ENCODE results near the gene EPHB2.

Gene EPHB2

DNA sequence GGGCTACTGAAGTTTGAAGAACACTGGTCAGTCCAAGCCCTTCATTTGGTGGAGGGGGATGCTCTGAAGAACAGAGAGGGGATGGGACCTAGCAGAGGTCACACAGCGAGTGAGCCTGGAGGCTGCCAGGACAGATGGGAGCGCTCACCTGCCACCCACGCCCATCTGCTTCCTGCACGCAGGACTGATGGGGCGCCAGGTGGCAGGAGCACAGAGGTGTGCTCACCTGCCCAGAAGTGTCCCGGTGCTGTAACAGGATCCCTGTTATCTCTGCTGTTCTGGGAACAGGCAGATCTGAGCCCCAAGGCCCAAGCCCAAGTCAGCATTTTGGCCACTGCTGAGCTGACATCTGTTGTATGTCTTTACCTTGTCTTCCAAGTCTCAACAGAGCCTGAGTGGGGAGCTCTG, 40.5 kb downstream of the EPHB2 start:
- DNase-seq (ENCODE audit: low read depth) = no peak

- no peak for DNase-seq (ENCODE audit: low read depth)
Measured at GRCh38 chr1:22752339-22752738, 41.7 kb downstream of the EPHB2 start.

DNA sequence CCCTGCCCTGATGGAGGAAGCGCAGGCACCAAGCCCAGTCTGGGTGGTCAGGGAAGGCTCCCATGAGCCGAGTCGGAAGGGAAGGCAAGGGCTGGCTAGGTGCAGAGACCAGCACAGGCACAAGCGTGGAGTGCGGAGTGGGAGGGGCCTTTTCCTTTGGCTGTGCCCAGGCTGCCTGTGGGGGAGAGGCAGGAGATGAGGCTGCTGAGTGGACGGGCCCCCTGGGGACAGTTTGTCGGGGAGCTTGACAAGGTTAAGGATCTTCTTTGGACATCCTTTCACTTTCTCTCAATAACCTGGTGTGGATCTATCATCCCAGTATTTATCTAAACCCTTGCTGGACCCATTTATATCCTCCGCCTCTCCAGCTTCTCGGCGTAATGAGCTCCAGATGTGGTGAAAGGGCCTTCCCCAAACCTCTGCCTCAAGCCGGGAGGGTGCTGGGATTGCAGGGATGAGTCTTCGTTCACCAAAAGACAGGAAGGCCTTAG, 42.9 kb downstream of the EPHB2 start:
- no peak for DNase-seq (ENCODE audit: low read depth)

DNA sequence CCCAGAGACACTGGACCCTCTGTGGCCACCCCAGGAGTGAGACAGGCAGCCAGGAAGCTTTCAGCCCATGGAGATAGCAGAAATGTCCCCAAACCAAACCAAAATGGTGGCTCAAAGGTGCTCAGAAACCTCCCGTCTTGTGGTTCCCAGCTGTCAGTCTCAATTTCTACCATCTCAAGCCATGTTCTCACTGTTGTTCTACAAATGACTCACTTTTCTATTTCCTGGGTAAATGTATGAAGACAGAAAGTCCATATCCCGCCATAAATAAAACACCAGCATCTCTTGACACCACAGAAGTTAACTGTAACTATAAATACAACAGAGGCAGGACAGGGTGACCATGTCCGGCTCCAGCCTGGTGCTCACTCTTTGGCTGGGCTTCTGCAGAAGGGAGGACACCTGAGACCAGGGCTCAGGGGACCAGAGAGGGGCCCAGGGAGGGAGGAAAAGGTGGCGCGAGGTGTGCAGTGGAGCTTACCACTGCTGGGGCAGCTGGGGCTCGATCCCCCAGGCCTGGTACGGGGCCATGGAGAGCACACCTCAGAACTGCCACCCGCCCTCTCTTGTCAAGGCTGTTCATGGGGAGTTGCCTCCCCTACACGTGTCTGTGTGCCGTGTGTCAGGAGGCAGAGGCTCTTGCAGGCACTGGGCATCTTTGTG, 43.6 kb downstream of the EPHB2 start:
- DNase-seq (ENCODE audit: low read depth) = peak; percentile 50

DNA sequence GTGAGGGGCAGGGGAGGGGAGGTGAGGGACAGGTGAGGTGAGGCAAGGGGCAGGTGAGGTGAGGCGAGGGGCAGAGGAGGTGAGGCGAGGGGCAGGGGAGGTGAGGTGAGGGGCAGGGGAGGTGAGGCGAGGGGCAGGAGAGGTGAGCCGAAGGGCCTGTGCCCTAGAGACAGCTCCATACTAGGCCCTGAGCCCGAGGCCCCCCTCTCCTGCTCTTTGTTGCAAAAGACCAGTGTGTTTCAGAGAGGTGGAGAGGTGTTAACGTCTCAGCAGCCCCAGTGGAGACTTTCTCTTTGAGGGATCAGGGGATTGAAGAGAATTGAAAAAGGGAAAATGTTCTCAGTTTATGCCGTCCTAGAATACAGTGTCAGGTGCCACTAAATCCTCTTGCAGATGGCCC, 44.2 kb downstream of the EPHB2 start:
- DNase-seq (ENCODE audit: low read depth) = no peak

GRCh38 chr1:22755641-22756040, 45.0 kb downstream of the EPHB2 start:
- DNase-seq (ENCODE audit: low read depth) = no peak

DNA sequence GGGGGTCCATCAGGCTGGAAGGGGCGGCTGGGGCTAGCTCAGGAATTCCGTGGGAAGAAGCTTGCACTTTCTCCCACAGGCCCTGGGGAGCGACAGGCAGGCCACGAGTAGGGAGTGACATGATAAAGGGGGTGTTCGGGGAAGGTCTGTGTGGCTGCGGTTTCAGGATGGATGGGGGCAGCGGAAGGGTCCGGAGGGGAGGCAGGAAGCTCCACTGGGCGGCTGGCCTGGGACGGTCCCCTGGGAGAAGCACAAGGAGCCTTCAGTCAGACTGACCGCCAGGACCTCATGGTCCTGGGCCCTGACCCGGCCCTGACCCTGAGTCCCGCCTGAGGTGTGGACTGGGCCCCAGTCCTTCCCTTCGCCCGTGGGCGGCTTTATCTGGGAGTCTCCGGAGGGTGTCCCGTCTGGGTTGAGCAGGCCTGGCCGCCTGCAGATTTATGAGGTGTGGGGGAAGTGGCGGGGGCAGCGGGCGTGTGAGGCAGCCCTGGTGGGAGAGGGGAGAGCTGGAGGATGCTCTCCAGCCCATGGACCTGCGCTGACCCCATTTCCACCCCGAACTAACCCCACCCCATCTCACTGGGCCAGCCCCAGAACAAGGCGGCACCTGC, 45.6 kb downstream of the EPHB2 start:
- no peak for DNase-seq (ENCODE audit: low read depth)

DNA sequence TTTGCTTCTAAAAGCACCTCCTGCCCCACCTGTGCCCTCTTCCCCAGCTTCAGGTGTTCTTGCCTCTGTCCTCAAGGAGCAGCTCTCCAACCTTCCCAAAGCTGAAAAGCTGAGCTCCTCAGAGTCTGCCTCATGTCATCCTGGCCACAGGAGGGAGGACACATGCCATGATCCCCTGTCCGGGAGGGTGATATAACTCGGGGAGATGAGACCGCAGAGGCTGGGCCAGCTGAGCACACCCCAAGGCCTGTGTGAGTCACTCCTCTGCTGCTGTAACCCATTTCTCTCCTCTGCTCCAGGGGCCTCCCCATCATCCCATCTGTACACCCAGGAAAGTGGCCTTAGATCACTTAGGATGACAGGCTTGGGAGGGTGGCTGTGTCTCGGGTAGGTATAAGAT, 49.8 kb downstream of the EPHB2 start:
- DNase-seq (ENCODE audit: low read depth) = peak; percentile 80

DNA sequence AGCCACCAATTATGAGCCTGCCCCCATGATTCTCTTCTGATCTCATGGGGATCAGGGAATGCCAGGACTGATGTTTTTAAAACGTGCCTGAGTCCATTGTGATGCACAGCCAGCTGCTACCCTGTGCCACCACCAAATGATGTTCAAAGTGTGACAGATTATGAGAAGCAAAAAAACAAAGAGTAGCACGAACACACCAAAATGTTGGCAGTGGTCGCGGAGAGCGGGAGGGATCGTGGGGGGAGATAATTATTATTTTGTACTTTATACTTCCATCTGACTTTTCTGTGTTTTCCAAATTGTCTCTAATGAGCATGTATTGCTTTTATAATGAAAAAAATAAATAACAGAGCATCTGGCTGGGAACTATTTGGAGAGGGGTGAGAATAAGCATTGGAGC, 50.5 kb downstream of the EPHB2 start:
- DNase-seq (ENCODE audit: low read depth) = no peak

DNA sequence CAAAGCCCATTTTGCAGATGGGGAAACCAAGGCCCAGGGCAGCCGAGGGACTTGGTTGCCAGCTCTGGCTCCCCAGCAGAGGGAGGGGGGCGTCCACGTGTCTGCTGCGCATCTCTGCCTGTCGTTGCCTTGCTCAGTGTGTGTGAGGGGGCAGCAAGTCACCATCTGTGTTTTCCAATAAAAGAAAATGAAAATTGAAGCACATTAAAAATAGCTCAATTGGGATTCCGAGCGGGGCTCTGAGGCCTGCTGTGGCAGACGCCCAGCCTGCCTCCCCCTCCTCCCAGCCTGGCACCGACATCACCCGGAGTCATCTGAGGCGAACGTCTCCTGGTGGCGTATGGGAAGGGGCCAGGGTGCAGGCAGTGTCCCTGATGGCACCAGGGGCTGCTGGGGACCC, 51.2 kb downstream of the EPHB2 start:
- DNase-seq (ENCODE audit: low read depth) = no peak

- no peak for DNase-seq (ENCODE audit: low read depth)
Measured at GRCh38 chr1:22763487-22764200, 53.0 kb downstream of the EPHB2 start.

DNA sequence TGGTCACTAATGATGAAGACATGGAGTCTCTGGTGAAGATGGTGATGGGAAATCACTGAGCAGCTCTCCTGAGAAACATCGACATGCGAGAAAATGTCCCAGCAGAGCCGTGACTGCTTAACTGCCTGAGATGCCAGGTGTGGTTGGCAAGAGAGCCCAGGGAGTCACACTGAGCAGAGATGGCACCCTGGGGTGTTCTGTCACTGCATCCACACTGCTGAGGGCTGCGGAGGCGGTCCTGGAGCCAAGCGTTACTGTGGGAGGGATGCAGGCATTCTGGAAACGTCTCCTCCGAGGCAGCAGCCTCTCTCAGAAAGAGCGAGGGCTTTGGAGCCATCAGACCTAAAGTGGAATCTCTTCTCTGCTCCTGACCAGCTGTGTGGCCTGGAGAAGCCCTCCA, 57.2 kb downstream of the EPHB2 start:
- DNase-seq (ENCODE audit: low read depth) = no peak

DNA sequence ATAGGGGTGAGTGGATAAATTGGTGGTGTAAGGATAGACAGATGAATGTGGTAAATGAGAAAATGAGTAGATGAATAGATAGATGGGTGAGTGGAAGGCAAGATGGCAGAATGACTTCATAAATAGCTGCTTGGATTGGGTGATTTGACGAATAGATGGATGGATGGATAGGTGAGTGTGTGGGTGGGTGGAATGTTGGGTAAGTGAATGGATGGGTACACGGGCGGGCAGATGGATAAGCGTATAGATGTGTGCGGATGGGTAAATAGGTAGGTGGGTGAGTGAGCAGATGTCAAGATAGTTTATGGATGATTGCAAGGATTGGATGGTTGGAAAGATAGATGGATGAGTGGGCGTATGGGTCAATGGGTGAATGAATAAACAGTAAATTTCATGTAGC, 59.3 kb downstream of the EPHB2 start:
- no peak for DNase-seq (ENCODE audit: low read depth)

DNA sequence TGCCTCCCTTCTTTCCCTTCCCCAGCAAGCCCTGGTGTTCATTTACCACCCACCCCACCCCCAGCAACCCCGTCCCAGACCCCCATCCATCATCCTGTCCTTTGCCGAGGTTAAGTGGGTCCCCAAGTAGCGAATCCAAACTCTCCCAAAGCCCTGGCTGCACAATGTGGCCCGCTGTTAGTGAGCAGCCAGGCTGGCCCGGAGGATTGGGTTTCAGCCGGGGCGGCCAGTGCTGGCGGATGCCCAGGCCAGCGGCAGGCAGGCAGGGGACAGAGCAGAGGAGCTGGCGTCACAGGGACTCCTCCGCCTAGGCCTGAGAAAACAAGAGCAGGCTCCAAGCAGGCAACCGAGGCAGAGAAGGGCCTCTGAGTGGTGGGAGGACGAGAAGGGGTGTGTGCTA, 61.4 kb downstream of the EPHB2 start:
- no peak for DNase-seq (ENCODE audit: low read depth)

DNA sequence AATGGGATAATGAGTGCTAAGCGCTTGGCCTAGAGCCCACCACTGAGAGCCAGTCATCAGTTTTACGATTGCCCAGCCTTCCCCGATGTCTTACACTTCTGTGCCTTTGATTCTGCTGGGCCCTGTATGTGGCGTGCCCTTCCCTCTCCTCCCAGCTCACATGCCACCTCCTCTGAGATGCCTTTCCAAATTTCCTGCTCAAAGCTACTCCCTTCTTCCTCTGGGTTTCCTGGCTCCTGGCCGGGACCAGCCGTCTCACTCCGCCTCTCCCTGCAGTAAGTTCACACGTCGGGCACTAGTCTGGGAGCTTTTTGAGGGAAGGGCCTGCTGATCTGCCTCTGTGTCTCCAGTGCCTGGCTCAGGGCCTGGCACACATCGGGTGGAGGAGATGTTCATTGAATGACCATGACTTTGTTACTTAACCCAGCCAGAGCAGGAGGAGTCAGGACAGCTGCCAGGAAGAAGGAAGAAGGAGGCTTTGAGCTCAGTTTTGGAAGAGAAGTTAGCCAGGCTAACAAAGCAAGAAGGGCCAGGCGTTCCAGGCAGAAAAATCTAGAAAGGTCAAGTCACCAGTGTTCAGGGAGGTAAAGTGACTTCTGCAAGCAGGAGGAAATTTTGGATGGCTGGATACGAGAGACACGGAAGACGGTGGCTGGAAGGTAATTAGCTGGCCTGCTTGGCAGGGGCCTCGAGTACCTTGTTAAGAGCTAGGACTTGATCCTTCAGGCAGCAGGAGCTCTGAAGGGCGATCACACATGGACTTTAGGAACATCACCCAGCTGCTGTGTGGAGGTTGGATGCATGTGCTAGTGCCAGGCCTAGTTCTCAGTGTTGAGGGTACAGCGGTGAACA, 63.6 kb downstream of the EPHB2 start:
- DNase-seq (ENCODE audit: low read depth) = peak; percentile 20

- no peak for DNase-seq (ENCODE audit: low read depth)
Measured at GRCh38 chr1:22774833-22775182, 64.2 kb downstream of the EPHB2 start.

GRCh38 chr1:22775478-22775877, 64.8 kb downstream of the EPHB2 start:
- DNase-seq (ENCODE audit: low read depth) = no peak

GRCh38 chr1:22776035-22776613, 65.5 kb downstream of the EPHB2 start:
- no peak for DNase-seq (ENCODE audit: low read depth)

GRCh38 chr1:22777388-22778057, 66.9 kb downstream of the EPHB2 start:
- no peak for DNase-seq (ENCODE audit: low read depth)

DNA sequence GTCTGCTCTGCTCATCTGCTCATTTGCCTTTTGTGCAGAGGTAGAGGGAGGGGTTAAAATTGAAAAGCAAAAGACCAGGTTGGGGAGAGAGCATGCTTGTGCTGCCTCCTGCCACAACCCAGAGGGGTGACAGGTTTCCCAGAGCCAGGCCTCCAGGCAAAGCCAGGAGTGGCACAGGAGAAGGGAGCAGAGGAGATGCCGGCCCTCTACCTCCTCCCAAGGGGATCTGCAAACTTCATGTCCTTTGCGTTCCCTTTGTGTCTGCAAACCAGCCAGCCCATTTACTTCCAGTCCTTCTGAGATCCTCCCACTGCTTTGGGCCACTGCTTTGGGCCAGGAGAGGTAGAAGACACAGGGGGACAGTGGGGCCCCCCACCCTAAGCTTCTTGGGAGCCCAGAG, 67.8 kb downstream of the EPHB2 start:
- no peak for DNase-seq (ENCODE audit: low read depth)

GRCh38 chr1:22778862-22779520, 68.4 kb downstream of the EPHB2 start:
- no peak for DNase-seq (ENCODE audit: low read depth)
